Osteoblast (primary cell): ENCODE results near the gene PSMA8. TPM values are rescaled to one million over a fixed set of nuclear protein-coding genes. Genes with fewer than 3 reads are reported as not detected.

Experiments used
- DNase-seq: peaks from one replicate; pipeline ENCODE4 v3.0.0; 2011; ENCODE audit warnings: low spot score, mixed read lengths; ENCODE audit not compliant: insufficient read length; ENCODE audit errors: missing footprints
- H2AFZ ChIP-seq: 2 replicates; pipeline ENCODE4 v1.6.0; 2011; ENCODE audit warnings: mild to moderate bottlenecking, low read length
- H3K27ac ChIP-seq: 2 replicates; pipeline ENCODE4 v1.5.1; 2011; ENCODE audit warnings: mild to moderate bottlenecking, low read depth, low read length, moderate library complexity
- H3K27me3 ChIP-seq: 2 replicates; pipeline ENCODE4 v1.6.0; 2012; ENCODE audit warnings: mild to moderate bottlenecking, control low read depth, inconsistent platforms, low read length, moderate library complexity; ENCODE audit not compliant: insufficient read depth
- H3K36me3 ChIP-seq: 2 replicates; pipeline ENCODE4 v1.5.1; 2011; ENCODE audit warnings: mild to moderate bottlenecking, low read length, control low read depth, moderate library complexity; ENCODE audit not compliant: insufficient read depth
- H3K4me1 ChIP-seq: 2 replicates; pipeline ENCODE4 v1.5.1; 2011; ENCODE audit warnings: mild to moderate bottlenecking, low read length, control low read depth, moderate library complexity; ENCODE audit not compliant: insufficient read depth
- H3K4me2 ChIP-seq: 2 replicates; pipeline ENCODE4 v1.6.0; 2011; ENCODE audit warnings: mild to moderate bottlenecking, low read length; ENCODE audit not compliant: insufficient read depth
- H3K4me3 ChIP-seq: fragments of 200-600 bp; sonication (generic); 3 replicates; pipeline ENCODE4 v1.5.1; 2012; ENCODE audit warnings: mild to moderate bottlenecking, low read length, inconsistent platforms; ENCODE audit not compliant: insufficient read depth
- H3K79me2 ChIP-seq: 2 replicates; pipeline ENCODE4 v1.6.0; 2012; ENCODE audit warnings: mild to moderate bottlenecking, low read length, control low read depth, inconsistent platforms; ENCODE audit not compliant: insufficient read depth
- H3K9me3 ChIP-seq: 2 replicates; pipeline ENCODE4 v1.5.1; 2011; ENCODE audit warnings: low read depth, low read length, control low read depth
- H4K20me1 ChIP-seq: 2 replicates; pipeline ENCODE4 v1.6.0; 2012; ENCODE audit warnings: mild to moderate bottlenecking, low read length, control low read depth; ENCODE audit not compliant: insufficient read depth
- total RNA-seq: library from RNA; depleted of rRNA; stranded (reverse); fragments of >200 nt; gene quantifications from 2 replicates; pipeline ENCODE4 v1.2.3, GENCODE V29; 2012
- TF ChIP-seq, protein P1 (sequence below): IDR thresholded peaks from 2 replicates; pipeline ENCODE4 v1.5.1; 2011; ENCODE audit warnings: mild to moderate bottlenecking, low read depth, low read length, moderate library complexity; ENCODE audit errors: extremely low read depth

PSMA8 gene
- total RNA-seq, 1 donor, result not detected

DNA sequence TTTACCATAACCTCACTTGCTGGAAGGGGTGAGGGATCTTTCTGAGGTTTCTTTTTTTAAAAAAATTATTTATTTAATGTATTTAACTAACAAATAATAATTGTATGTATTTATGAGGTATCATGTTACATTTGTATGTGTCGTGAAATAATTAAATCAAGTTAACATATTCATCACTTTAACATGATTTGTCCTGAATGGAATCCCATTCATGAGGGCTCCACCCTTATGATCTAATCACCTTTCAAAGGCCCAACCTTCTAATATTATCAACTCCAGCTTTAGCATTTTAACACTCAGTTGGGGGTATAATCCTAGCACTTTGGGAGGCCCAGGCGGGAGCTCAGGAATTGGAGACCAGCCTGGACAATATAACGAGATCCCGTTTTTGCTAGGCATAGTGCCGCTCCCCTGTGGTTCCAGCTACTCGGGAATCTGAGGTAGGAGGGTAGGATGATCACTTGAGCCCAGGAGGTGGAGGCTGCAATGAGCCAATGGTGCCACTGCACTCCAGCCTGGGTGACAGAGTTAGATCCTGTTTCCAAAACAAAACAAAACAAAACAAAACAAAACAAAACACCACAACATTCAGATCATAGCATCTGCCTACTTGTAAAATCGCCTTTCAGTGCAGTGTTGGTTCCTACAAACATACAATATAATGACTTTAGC, 91.5 kb downstream of the PSMA8 start:
- no peak overlapping the region for H3K27ac ChIP-seq
- no peaks in the 10 kb centered on the region for H3K79me2 ChIP-seq
- H3K4me1 ChIP-seq, result peaks cover 4% of the 10 kb centered on the region
- no peaks in the 10 kb centered on the region for H4K20me1 ChIP-seq
- no peaks in the 10 kb centered on the region for H3K27me3 ChIP-seq
- TF ChIP-seq, protein P1, sequence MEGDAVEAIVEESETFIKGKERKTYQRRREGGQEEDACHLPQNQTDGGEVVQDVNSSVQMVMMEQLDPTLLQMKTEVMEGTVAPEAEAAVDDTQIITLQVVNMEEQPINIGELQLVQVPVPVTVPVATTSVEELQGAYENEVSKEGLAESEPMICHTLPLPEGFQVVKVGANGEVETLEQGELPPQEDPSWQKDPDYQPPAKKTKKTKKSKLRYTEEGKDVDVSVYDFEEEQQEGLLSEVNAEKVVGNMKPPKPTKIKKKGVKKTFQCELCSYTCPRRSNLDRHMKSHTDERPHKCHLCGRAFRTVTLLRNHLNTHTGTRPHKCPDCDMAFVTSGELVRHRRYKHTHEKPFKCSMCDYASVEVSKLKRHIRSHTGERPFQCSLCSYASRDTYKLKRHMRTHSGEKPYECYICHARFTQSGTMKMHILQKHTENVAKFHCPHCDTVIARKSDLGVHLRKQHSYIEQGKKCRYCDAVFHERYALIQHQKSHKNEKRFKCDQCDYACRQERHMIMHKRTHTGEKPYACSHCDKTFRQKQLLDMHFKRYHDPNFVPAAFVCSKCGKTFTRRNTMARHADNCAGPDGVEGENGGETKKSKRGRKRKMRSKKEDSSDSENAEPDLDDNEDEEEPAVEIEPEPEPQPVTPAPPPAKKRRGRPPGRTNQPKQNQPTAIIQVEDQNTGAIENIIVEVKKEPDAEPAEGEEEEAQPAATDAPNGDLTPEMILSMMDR, result no peak
- H2AFZ ChIP-seq, result no peak overlapping the region
- no peak for DNase-seq
- no peaks in the 10 kb centered on the region for H3K36me3 ChIP-seq
- H3K4me2 ChIP-seq, result peak overlapping the region; percentile 93
- no peak overlapping the region for H3K4me3 ChIP-seq
- no peaks in the 10 kb centered on the region for H3K9me3 ChIP-seq

DNA sequence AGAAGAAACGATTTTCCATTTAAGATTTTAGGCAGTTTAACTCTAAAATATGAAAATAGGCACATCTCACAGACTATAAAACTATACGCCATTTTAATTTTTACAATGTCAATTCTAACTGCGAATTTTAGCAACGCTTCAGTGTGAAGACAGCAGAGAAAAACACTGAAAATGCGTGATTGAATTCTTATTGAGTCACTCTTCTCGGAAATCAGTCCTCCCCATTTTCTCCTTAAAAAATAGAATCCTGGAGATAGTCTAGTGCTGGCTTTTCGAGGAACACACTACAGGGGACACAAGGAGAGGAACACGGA, 92.2 kb downstream of the PSMA8 start:
- no peaks in the 10 kb centered on the region for H3K79me2 ChIP-seq
- no peaks in the 10 kb centered on the region for H3K36me3 ChIP-seq
- H3K27ac ChIP-seq, result peak overlapping the region; percentile 10
- TF ChIP-seq, protein P1, result no peak
- no peak for DNase-seq
- H3K27me3 ChIP-seq, result no peaks in the 10 kb centered on the region
- no peaks in the 10 kb centered on the region for H4K20me1 ChIP-seq
- peak overlapping the region; percentile 86 for H3K4me3 ChIP-seq
- peak overlapping the region; percentile 89 for H2AFZ ChIP-seq
- H3K4me1 ChIP-seq, result peaks cover 4% of the 10 kb centered on the region
- peak overlapping the region; percentile 93 for H3K4me2 ChIP-seq
- no peaks in the 10 kb centered on the region for H3K9me3 ChIP-seq

DNA sequence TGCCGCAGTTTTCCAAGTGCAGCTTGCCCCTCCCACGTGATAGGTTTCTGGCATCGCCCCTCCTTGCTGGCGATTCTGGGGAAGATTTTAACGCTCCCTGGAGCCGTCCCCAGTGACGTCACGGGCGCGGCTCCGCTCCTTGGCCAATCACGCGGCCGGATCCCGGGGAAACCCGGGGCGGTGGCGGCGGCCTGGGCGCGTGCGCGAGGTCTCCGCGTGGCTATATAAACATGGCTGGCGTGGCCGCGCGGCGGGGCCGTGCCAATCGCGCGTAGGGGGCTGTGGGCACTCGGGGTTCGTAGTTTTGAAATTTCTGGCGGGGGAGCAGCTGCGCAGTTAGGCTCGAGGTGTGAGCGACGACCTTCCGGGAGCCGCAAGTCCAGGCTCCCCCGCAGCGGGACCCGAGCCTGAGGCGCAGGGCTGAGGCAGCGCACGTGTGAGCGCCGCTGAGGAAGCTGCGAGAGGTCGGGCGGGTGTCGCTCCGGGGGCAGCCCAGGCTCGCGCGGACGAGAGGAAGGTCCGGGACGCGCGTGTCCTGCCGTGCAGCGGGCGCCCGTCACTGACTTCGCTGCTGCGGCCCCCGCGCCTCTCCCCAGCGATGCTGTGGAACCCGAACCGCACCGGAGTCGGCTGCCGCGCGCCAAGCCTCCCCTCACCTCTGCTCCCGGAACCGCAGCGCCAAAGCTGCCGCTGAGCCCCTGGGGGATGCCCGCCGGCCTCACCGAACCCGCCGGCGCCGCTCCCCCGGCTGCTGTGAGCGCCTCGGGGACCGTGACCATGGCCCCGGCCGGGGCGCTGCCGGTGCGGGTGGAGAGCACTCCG, 92.8 kb downstream of the PSMA8 start, which contains the start of gene TAF4B:
TAF4B (plus strand) TSS at position 217 of the 822 bp plus-strand sequence; CDS start at position 706, 489 bp downstream.
- H4K20me1 ChIP-seq, result no peaks in the 10 kb centered on the region
- H3K4me1 ChIP-seq, result peaks cover 4% of the 10 kb centered on the region
- TF ChIP-seq, protein P1, result no peak
- H3K9me3 ChIP-seq, result no peaks in the 10 kb centered on the region
- peak within 1 kb of the TSS; percentile 63 for H3K27ac ChIP-seq
- H3K79me2 ChIP-seq, result no peaks in the 10 kb centered on the region
- H3K27me3 ChIP-seq, result no peaks in the 10 kb centered on the region
- peak within 1 kb of the TSS; percentile 93 for H3K4me2 ChIP-seq
- H2AFZ ChIP-seq, result peak within 1 kb of the TSS; percentile 89
- peak; percentile 97 for DNase-seq
- H3K4me3 ChIP-seq, result peak within 1 kb of the TSS; percentile 86
- no peaks in the 10 kb centered on the region for H3K36me3 ChIP-seq

DNA sequence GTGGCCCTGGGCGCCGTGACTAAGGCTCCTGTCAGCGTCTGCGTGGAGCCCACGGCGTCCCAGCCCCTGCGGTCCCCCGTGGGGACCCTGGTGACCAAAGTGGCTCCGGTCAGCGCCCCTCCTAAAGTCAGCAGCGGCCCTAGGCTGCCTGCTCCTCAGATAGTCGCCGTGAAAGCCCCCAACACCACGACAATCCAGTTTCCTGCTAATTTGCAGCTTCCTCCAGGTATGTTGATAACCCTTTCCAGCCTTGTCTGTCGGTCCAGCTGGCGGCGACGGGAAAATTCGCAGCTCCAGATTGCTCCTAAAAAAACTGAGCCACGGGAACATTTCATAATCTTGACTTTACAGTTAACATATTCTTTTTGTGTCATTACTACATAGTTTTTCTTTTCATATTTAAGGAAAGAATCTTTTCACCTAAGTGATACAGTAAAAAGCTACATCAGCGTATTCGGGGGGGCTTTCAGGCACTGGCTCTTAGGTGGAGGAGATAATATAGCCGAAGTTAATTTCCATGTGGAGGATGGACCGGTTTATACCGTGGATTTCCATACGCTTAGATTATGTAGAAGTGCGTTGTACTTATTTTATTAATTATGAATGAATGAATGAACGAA, 93.5 kb downstream of the PSMA8 start:
- no peak for DNase-seq
- TF ChIP-seq, protein P1, result no peak
- H3K4me1 ChIP-seq, result peaks cover 4% of the 10 kb centered on the region
- peak overlapping the region; percentile 63 for H3K27ac ChIP-seq
- peak overlapping the region; percentile 88 for H2AFZ ChIP-seq
- no peaks in the 10 kb centered on the region for H3K79me2 ChIP-seq
- H3K36me3 ChIP-seq, result no peaks in the 10 kb centered on the region
- H3K27me3 ChIP-seq, result no peaks in the 10 kb centered on the region
- H3K4me3 ChIP-seq, result peak overlapping the region; percentile 86
- no peaks in the 10 kb centered on the region for H3K9me3 ChIP-seq
- no peaks in the 10 kb centered on the region for H4K20me1 ChIP-seq
- H3K4me2 ChIP-seq, result peak overlapping the region; percentile 93
